ENCODE measurements around the gene TRPV2.

TRPV2 gene

DNA sequence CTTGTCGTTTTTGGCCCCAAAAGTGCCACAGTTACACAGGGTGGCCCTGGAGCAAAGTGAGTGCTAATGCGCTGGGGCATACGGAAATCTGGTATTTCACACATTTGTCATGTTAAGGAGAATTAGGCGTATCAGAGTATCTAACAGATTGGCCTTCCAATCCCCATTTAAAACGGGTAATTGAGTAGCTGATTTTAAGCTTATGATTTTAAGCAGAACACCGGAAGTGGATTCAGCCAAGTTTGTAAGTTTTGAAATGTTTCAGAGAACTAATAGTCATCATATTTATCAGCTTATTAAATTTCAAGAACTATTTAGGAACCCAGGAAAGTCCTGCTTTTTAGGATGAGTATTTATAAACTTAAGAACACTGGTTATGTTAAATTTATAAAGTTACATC, 57.2 kb downstream of the TRPV2 start:
- H3K4me1 ChIP-seq (ENCODE audit: control insufficient read depth, low read length), result no peaks in the 10 kb centered on the region
- no peak for TF ChIP-seq EZH2phosphoT487 (IDR thresholded peaks at IDR 0.05; ENCODE audit: borderline replicate concordance, low read length)
- TF ChIP-seq, protein P1, sequence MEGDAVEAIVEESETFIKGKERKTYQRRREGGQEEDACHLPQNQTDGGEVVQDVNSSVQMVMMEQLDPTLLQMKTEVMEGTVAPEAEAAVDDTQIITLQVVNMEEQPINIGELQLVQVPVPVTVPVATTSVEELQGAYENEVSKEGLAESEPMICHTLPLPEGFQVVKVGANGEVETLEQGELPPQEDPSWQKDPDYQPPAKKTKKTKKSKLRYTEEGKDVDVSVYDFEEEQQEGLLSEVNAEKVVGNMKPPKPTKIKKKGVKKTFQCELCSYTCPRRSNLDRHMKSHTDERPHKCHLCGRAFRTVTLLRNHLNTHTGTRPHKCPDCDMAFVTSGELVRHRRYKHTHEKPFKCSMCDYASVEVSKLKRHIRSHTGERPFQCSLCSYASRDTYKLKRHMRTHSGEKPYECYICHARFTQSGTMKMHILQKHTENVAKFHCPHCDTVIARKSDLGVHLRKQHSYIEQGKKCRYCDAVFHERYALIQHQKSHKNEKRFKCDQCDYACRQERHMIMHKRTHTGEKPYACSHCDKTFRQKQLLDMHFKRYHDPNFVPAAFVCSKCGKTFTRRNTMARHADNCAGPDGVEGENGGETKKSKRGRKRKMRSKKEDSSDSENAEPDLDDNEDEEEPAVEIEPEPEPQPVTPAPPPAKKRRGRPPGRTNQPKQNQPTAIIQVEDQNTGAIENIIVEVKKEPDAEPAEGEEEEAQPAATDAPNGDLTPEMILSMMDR (IDR thresholded peaks at IDR 0.05; ENCODE audit: low read depth, low read length, poor library complexity, severe bottlenecking), result no peak
- no peaks in the 10 kb centered on the region for H3K9me3 ChIP-seq (ENCODE audit: control insufficient read depth, insufficient read depth, low read length)
- H3K27me3 ChIP-seq (ENCODE audit: control insufficient read depth, low read length), result peaks cover 7% of the 10 kb centered on the region; the same call in 1 of the 2 replicates
- no peak overlapping the region for H3K4me2 ChIP-seq (ENCODE audit: low read length)
- H3K4me3 ChIP-seq (ENCODE audit: low read length), result no peak overlapping the region
- no peaks in the 10 kb centered on the region for H4K20me1 ChIP-seq (ENCODE audit: control insufficient read depth, insufficient read depth, low read depth, low read length)
- no peaks in the 10 kb centered on the region for H3K36me3 ChIP-seq (ENCODE audit: control insufficient read depth, low read length)
- no peaks in the 10 kb centered on the region for H3F3A ChIP-seq (ENCODE audit: control insufficient read depth, insufficient read depth)
- H3K9me2 ChIP-seq (replicated peaks; ENCODE audit: control insufficient read depth, low read length), result no peaks in the 10 kb centered on the region
- no peaks in the 10 kb centered on the region for H3K79me2 ChIP-seq (ENCODE audit: control insufficient read depth, low read length)
- H3K27ac ChIP-seq (ENCODE audit: low read depth, low read length), result no peak overlapping the region

DNA sequence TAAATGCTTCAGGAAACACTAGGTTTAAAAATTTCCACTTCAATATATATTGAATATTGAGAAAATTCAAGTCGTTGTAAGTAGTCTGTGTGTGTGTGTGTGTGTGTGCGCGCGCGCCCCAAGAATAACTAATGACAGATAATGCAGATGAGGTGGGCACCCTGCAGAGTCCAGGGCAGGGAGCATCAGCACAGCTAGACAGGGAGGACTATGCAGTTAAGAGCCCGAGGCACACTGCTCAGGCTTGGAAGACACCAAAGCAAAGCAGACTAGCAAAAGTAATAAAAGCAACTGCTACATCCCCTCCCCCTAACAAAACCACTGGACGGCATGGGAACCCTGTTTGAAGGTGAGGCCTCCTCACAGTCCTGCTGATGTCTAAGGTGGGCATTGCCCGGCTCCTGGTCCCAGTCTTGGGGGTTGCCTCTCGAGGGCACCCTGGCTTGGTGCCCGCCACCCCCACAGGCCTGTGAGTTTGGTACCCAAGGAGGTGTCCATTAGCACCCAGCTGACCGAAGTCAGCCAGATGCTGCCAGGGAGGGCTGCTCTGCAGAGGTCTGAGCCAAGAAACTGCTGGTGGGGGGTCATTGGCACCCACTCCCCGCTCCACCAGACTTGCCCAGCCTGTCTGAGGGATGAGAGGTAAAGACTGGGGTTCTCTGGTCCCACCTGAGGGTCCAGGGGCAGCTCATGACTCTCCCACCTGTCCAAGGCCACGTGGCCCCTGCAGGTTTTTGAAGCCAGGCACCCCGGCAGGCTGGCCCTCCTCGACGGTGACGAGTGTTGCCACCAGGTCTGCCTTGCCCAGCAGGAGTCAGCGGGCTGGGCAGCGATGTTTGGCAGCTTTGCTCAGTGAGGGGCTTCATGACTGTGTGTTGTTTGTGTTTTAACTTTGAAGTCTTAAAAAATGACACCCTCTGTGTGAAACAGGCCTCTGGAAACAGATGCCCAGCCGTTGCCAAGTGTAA, 58.0 kb downstream of the TRPV2 start:
- no peaks in the 10 kb centered on the region for H3K4me1 ChIP-seq (ENCODE audit: control insufficient read depth, low read length)
- no peaks in the 10 kb centered on the region for H3K9me2 ChIP-seq (replicated peaks; ENCODE audit: control insufficient read depth, low read length)
- TF ChIP-seq, protein P1 (IDR thresholded peaks at IDR 0.05; ENCODE audit: low read depth, low read length, poor library complexity, severe bottlenecking), result no peak
- no peak for TF ChIP-seq EZH2phosphoT487 (IDR thresholded peaks at IDR 0.05; ENCODE audit: borderline replicate concordance, low read length)
- no peaks in the 10 kb centered on the region for H4K20me1 ChIP-seq (ENCODE audit: control insufficient read depth, insufficient read depth, low read depth, low read length)
- H3K9me3 ChIP-seq (ENCODE audit: control insufficient read depth, insufficient read depth, low read length), result no peaks in the 10 kb centered on the region
- H3K36me3 ChIP-seq (ENCODE audit: control insufficient read depth, low read length), result no peaks in the 10 kb centered on the region
- H3K27ac ChIP-seq (ENCODE audit: low read depth, low read length), result no peak overlapping the region
- no peaks in the 10 kb centered on the region for H3K79me2 ChIP-seq (ENCODE audit: control insufficient read depth, low read length)
- H3K27me3 ChIP-seq (ENCODE audit: control insufficient read depth, low read length), result peaks cover 7% of the 10 kb centered on the region; the same call in 1 of the 2 replicates
- no peak overlapping the region for H3K4me3 ChIP-seq (ENCODE audit: low read length)
- H3F3A ChIP-seq (ENCODE audit: control insufficient read depth, insufficient read depth), result no peaks in the 10 kb centered on the region
- H3K4me2 ChIP-seq (ENCODE audit: low read length), result no peak overlapping the region

DNA sequence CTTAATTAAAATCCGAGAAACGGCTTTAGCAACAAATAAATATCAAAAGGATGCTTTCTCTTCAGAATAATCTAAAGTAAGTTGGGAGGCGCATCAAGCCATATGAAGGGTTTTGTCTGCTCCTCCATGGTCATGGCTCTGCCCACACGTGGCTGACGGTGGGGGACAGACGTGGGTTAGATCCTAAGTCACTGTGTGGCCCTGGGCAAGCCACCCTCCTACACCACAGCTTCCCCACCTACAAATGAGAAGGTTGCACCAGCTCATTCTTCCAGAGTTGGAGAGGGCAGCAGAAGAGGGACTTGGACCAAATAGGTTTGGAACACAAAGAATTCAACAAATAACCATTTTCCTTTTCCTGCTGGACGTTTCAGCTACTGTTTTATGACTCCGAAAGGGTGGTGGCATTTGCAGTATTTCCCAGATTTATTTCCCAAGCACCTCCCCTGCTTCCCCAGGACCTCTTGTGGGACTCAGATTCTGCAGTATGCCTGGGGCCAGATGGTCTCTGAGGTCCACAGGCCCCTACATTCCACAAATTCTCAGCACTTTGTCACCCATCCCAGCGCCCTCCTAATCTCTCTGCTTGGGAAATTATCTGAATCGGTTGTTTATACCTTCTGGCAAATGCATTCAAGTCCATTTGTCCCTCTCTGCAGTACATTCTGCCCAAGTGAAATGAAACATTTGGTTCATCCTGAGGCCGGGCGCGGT, 58.8 kb downstream of the TRPV2 start:
- Histone ChIP-seq H3K79me2 (ENCODE audit: control insufficient read depth, low read length) (no peaks in the 10 kb centered on the region), H3K27me3 (ENCODE audit: control insufficient read depth, low read length) (peaks cover 7% of the 10 kb centered on the region; the same call in 1 of the 2 replicates), H4K20me1 (ENCODE audit: control insufficient read depth, insufficient read depth, low read depth, low read length) (no peaks in the 10 kb centered on the region), H3K4me3 (ENCODE audit: low read length) (no peak overlapping the region), H3K4me1 (ENCODE audit: control insufficient read depth, low read length) (no peaks in the 10 kb centered on the region), H3K9me2 (replicated peaks; ENCODE audit: control insufficient read depth, low read length) (no peaks in the 10 kb centered on the region), H3K27ac (ENCODE audit: low read depth, low read length) (no peak overlapping the region), H3K4me2 (ENCODE audit: low read length) (no peak overlapping the region), H3F3A (ENCODE audit: control insufficient read depth, insufficient read depth) (no peaks in the 10 kb centered on the region), H3K9me3 (ENCODE audit: control insufficient read depth, insufficient read depth, low read length) (no peaks in the 10 kb centered on the region), H3K36me3 (ENCODE audit: control insufficient read depth, low read length) (no peaks in the 10 kb centered on the region)
- no peak for TF ChIP-seq EZH2phosphoT487 (IDR thresholded peaks at IDR 0.05; ENCODE audit: borderline replicate concordance, low read length)
- TF ChIP-seq, protein P1 (IDR thresholded peaks at IDR 0.05; ENCODE audit: low read depth, low read length, poor library complexity, severe bottlenecking), result no peak
